ENCODE results near the gene NUDT6.
A peak's percentile ranks its signal among the peaks of the same experiment; 100 is the strongest.
"Not testable (repeated sequence)": the region's sequence is repeated elsewhere in the genome, so short reads cannot be mapped to it uniquely, and the experiment has no call there.

The NUDT6 gene

GRCh38 chr4:122854447-122855352, 67.7 kb downstream of the NUDT6 start:
- H3K36me3 ChIP-seq (ENCODE audit: insufficient read depth, low read length): peaks cover 8% of the 10 kb centered on the region
- no peak overlapping the region for H3K9ac ChIP-seq (ENCODE audit: low read depth, low read length)
- peaks cover 68% of the 10 kb centered on the region for H3K4me1 ChIP-seq (ENCODE audit: insufficient read depth, low read length)
- WGBS: 90% methylated on average over 10 of the region's 10 CpGs
- H3K4me3 ChIP-seq (ENCODE audit: low read length): no peak overlapping the region
- H3K27me3 ChIP-seq (ENCODE audit: insufficient read depth, low read length): no peaks in the 10 kb centered on the region
- H3K9me3 ChIP-seq (ENCODE audit: insufficient read depth, low read depth, low read length): no peaks in the 10 kb centered on the region
- no peak overlapping the region for H3K27ac ChIP-seq (ENCODE audit: low read depth, low read length)

- peaks cover 59% of the 10 kb centered on the region for H3K4me1 ChIP-seq (ENCODE audit: insufficient read depth, low read length)
- no peaks in the 10 kb centered on the region for H3K9me3 ChIP-seq (ENCODE audit: insufficient read depth, low read depth, low read length)
- H3K9ac ChIP-seq (ENCODE audit: low read depth, low read length): no peak overlapping the region
- H3K4me3 ChIP-seq (ENCODE audit: low read length): no peak overlapping the region
- H3K36me3 ChIP-seq (ENCODE audit: insufficient read depth, low read length): peaks cover 23% of the 10 kb centered on the region
- no peaks in the 10 kb centered on the region for H3K27me3 ChIP-seq (ENCODE audit: insufficient read depth, low read length)
- H3K27ac ChIP-seq (ENCODE audit: low read depth, low read length): no peak overlapping the region
Observed at GRCh38 chr4:122851568-122851967, 70.8 kb downstream of the NUDT6 start.

- H3K9me3 ChIP-seq (ENCODE audit: insufficient read depth, low read depth, low read length); H3K27ac ChIP-seq (ENCODE audit: low read depth, low read length); H3K4me3 ChIP-seq (ENCODE audit: low read length); H3K27me3 ChIP-seq (ENCODE audit: insufficient read depth, low read length); H3K9ac ChIP-seq (ENCODE audit: low read depth, low read length): not testable (repeated sequence)
- H3K4me1 ChIP-seq (ENCODE audit: insufficient read depth, low read length): peaks cover 61% of the 10 kb centered on the region
- 93% methylated on average over 3 of the region's 3 CpGs for WGBS
- H3K36me3 ChIP-seq (ENCODE audit: insufficient read depth, low read length): peaks cover 25% of the 10 kb centered on the region
Observed at GRCh38 chr4:122849789-122850188, 72.6 kb downstream of the NUDT6 start.

- H3K4me1 ChIP-seq (ENCODE audit: insufficient read depth, low read length): peaks cover 58% of the 10 kb centered on the region
Observed at GRCh38 chr4:122847931-122848330, 74.5 kb downstream of the NUDT6 start.

GRCh38 chr4:122845760-122846159, 76.6 kb downstream of the NUDT6 start:
- H3K36me3 ChIP-seq (ENCODE audit: insufficient read depth, low read length): peaks cover 43% of the 10 kb centered on the region
- peaks cover 59% of the 10 kb centered on the region for H3K4me1 ChIP-seq (ENCODE audit: insufficient read depth, low read length)
- no peaks in the 10 kb centered on the region for H3K9me3 ChIP-seq (ENCODE audit: insufficient read depth, low read depth, low read length)
- H3K4me3 ChIP-seq (ENCODE audit: low read length): no peak overlapping the region
- 91% methylated on average over 3 of the region's 3 CpGs for WGBS
- H3K9ac ChIP-seq (ENCODE audit: low read depth, low read length): no peak overlapping the region
- H3K27me3 ChIP-seq (ENCODE audit: insufficient read depth, low read length): no peaks in the 10 kb centered on the region
- peak overlapping the region; percentile 12; the same call in 1 of the 2 replicates for H3K27ac ChIP-seq (ENCODE audit: low read depth, low read length)

More at GRCh38 chr4:122847931-122848330, 74.5 kb downstream of the NUDT6 start:
- H3K27ac ChIP-seq (ENCODE audit: low read depth, low read length): no peak overlapping the region; the same call in 1 of the 2 replicates
- H3K9me3 ChIP-seq (ENCODE audit: insufficient read depth, low read depth, low read length): no peaks in the 10 kb centered on the region
- WGBS: 89% methylated on average over 1 of the region's 1 CpG
- H3K36me3 ChIP-seq (ENCODE audit: insufficient read depth, low read length): peaks cover 31% of the 10 kb centered on the region
- H3K4me3 ChIP-seq (ENCODE audit: low read length): no peak overlapping the region
- no peak overlapping the region for H3K9ac ChIP-seq (ENCODE audit: low read depth, low read length)
- H3K27me3 ChIP-seq (ENCODE audit: insufficient read depth, low read length): no peaks in the 10 kb centered on the region

- H3K9ac ChIP-seq (ENCODE audit: low read depth, low read length): no peak overlapping the region
- no peaks in the 10 kb centered on the region for H3K9me3 ChIP-seq (ENCODE audit: insufficient read depth, low read depth, low read length)
- H3K36me3 ChIP-seq (ENCODE audit: insufficient read depth, low read length): peaks cover 50% of the 10 kb centered on the region
- no peak overlapping the region for H3K4me3 ChIP-seq (ENCODE audit: low read length)
- peaks cover 52% of the 10 kb centered on the region for H3K4me1 ChIP-seq (ENCODE audit: insufficient read depth, low read length)
- H3K27ac ChIP-seq (ENCODE audit: low read depth, low read length): no peak overlapping the region
- WGBS: 83% methylated on average over 3 of the region's 3 CpGs
- H3K27me3 ChIP-seq (ENCODE audit: insufficient read depth, low read length): no peaks in the 10 kb centered on the region
Observed at GRCh38 chr4:122845066-122845465, 77.3 kb downstream of the NUDT6 start.

GRCh38 chr4:122844391-122844790, 78.0 kb downstream of the NUDT6 start:
- not testable (repeated sequence) for H3K27me3 ChIP-seq (ENCODE audit: insufficient read depth, low read length); H3K4me3 ChIP-seq (ENCODE audit: low read length); H3K9me3 ChIP-seq (ENCODE audit: insufficient read depth, low read depth, low read length); H3K9ac ChIP-seq (ENCODE audit: low read depth, low read length); H3K27ac ChIP-seq (ENCODE audit: low read depth, low read length)
- 100% methylated on average over 1 of the region's 1 CpG for WGBS
- Histone ChIP-seq H3K4me1 (ENCODE audit: insufficient read depth, low read length) (peaks cover 52% of the 10 kb centered on the region), H3K36me3 (ENCODE audit: insufficient read depth, low read length) (peaks cover 57% of the 10 kb centered on the region)

- Histone ChIP-seq H3K4me3 (ENCODE audit: low read length) (no peak overlapping the region), H3K9ac (ENCODE audit: low read depth, low read length) (no peak overlapping the region), H3K9me3 (ENCODE audit: insufficient read depth, low read depth, low read length) (no peaks in the 10 kb centered on the region), H3K36me3 (ENCODE audit: insufficient read depth, low read length) (peaks cover 64% of the 10 kb centered on the region), H3K4me1 (ENCODE audit: insufficient read depth, low read length) (peaks cover 52% of the 10 kb centered on the region), H3K27me3 (ENCODE audit: insufficient read depth, low read length) (no peaks in the 10 kb centered on the region), H3K27ac (ENCODE audit: low read depth, low read length) (no peak overlapping the region)
- 88% methylated on average over 4 of the region's 4 CpGs for WGBS
Observed at GRCh38 chr4:122842984-122843531, 79.3 kb downstream of the NUDT6 start.
